GM12878 (cell line): ENCODE measurements around the gene ACSF3. TPM values are rescaled to one million over a fixed set of nuclear protein-coding genes. Genes with fewer than 3 reads are reported as not detected.
A peak's percentile ranks its signal among the peaks of the same experiment; 100 is the strongest.

ENCODE experiments used
- BHLHE40 ChIP-seq, 2 experiments: fragments of 450-650 bp in 1 of 2; IDR thresholded peaks; 2 replicates each; pipeline ENCODE4 v1.6.1; 2011 to 2017; ENCODE audit warnings: low read depth in 2 of 2, borderline replicate concordance in 1 of 2, improper control_type of control experiment in 1 of 2, low read length in 1 of 2, mild to moderate bottlenecking in 1 of 2
- EGR1 ChIP-seq, 2 experiments: IDR thresholded peaks; 1 replicate in 1 of 2; 2 replicates in 1 of 2; pipeline ENCODE4 v1.6.1; 2011 to 2012; ENCODE audit warnings: low read depth in 2 of 2, low read length in 2 of 2, borderline replicate concordance in 1 of 2, mild to moderate bottlenecking in 1 of 2, moderate library complexity in 1 of 2
- MEF2B ChIP-seq: fragments of 450-650 bp; IDR thresholded peaks from 2 replicates; pipeline ENCODE4 v1.6.1; 2018; ENCODE audit warnings: mild to moderate bottlenecking, moderate library complexity; ENCODE audit not compliant: partially characterized antibody, poor library complexity, severe bottlenecking
- polyA plus RNA-seq, 11 experiments: library from polyadenylated mRNA; depleted of rRNA in 4 of 11; unstranded in 6 of 11; stranded (reverse) in 5 of 11; fragments of >200 nt; fragmentation: Nextera tagmentation in 4 of 11; fragmentation: Illumina TruSeq in 1 of 11; extraction: Ambion mirVana in 4 of 11; extraction: Trizol in 1 of 11; gene quantifications; 1 replicate in 1 of 11; 2 replicates in 10 of 11; pipeline versions ENCODE4 v1.2.1 to v1.2.3, GENCODE V29; 2011 to 2016; ENCODE audit warnings: inconsistent platforms in 2 of 11, missing spikeins in 2 of 11, low read depth in 1 of 11
- total RNA-seq, 4 experiments: library from RNA; depleted of rRNA in 3 of 4; stranded (reverse); fragments of >200 nt in 3 of 4; fragmentation: Illumina TruSeq in 1 of 4; extraction: Trizol in 1 of 4; gene quantifications; 2 replicates each; pipeline versions ENCODE4 v1.2.1 to v1.2.3, GENCODE V29; 2013 to 2021
- TF ChIP-seq, protein P1 (sequence below): fragments of 450-650 bp; formaldehyde crosslinking; IDR thresholded peaks from 2 replicates; pipeline ENCODE4 v1.4.0; 2020; ENCODE audit warnings: mild to moderate bottlenecking, moderate library complexity
- TF ChIP-seq, protein P2 (sequence below): fragments of 450-650 bp; IDR thresholded peaks from 2 replicates; pipeline ENCODE4 v1.6.1; 2017; ENCODE audit warnings: mild to moderate bottlenecking, moderate library complexity

Gene ACSF3
- total and polyA plus RNA-seq, 10 of the 15 experiments (the other 5 are each of a cell fraction or from before 2014, with no cell fraction given) = 1.0 to 44.4 (median 25.8) TPM

DNA sequence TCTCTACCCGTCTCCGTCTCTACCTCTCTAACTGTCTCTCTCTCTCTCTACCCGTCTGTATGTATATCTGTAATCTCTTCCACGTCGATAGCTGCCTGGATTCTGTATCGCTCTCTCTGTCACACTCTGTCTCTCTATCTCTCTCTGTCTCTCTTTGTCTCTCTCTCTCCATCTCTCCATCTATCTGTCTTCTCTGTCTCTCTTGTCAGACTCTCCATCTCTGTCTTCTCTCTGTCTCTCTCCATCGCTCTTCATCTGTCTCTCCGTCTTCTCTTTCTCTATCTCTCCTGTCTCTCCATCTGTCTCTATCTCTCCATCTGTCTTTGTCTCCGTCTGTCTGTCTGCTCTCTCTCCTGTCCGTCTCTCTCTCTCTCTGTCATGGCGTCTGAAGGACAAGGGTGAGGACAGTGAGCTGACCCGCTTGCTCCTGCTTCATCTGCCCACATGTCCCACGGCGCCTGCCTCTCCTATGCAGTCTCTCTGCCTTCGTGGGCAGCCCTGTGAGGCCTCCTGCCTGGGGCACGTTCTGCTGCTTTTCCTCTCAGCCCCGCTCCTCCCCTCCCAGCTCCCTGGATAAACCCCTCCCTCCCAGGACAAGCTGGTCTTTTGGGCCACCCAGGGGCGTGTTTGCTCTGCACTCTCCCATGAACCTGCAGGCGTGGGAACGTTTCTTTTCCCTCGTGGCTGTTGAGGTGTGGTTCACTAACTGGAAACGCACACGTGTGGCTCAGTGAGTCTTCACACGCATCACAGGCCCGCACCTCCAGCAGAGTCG lies 18.9 kb downstream of the ACSF3 start (continued):
- TF ChIP-seq, protein P1, sequence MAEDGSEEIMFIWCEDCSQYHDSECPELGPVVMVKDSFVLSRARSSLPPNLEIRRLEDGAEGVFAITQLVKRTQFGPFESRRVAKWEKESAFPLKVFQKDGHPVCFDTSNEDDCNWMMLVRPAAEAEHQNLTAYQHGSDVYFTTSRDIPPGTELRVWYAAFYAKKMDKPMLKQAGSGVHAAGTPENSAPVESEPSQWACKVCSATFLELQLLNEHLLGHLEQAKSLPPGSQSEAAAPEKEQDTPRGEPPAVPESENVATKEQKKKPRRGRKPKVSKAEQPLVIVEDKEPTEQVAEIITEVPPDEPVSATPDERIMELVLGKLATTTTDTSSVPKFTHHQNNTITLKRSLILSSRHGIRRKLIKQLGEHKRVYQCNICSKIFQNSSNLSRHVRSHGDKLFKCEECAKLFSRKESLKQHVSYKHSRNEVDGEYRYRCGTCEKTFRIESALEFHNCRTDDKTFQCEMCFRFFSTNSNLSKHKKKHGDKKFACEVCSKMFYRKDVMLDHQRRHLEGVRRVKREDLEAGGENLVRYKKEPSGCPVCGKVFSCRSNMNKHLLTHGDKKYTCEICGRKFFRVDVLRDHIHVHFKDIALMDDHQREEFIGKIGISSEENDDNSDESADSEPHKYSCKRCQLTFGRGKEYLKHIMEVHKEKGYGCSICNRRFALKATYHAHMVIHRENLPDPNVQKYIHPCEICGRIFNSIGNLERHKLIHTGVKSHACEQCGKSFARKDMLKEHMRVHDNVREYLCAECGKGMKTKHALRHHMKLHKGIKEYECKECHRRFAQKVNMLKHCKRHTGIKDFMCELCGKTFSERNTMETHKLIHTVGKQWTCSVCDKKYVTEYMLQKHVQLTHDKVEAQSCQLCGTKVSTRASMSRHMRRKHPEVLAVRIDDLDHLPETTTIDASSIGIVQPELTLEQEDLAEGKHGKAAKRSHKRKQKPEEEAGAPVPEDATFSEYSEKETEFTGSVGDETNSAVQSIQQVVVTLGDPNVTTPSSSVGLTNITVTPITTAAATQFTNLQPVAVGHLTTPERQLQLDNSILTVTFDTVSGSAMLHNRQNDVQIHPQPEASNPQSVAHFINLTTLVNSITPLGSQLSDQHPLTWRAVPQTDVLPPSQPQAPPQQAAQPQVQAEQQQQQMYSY (CRISPR knock-in tag) = no peak
- TF ChIP-seq, protein P2, sequence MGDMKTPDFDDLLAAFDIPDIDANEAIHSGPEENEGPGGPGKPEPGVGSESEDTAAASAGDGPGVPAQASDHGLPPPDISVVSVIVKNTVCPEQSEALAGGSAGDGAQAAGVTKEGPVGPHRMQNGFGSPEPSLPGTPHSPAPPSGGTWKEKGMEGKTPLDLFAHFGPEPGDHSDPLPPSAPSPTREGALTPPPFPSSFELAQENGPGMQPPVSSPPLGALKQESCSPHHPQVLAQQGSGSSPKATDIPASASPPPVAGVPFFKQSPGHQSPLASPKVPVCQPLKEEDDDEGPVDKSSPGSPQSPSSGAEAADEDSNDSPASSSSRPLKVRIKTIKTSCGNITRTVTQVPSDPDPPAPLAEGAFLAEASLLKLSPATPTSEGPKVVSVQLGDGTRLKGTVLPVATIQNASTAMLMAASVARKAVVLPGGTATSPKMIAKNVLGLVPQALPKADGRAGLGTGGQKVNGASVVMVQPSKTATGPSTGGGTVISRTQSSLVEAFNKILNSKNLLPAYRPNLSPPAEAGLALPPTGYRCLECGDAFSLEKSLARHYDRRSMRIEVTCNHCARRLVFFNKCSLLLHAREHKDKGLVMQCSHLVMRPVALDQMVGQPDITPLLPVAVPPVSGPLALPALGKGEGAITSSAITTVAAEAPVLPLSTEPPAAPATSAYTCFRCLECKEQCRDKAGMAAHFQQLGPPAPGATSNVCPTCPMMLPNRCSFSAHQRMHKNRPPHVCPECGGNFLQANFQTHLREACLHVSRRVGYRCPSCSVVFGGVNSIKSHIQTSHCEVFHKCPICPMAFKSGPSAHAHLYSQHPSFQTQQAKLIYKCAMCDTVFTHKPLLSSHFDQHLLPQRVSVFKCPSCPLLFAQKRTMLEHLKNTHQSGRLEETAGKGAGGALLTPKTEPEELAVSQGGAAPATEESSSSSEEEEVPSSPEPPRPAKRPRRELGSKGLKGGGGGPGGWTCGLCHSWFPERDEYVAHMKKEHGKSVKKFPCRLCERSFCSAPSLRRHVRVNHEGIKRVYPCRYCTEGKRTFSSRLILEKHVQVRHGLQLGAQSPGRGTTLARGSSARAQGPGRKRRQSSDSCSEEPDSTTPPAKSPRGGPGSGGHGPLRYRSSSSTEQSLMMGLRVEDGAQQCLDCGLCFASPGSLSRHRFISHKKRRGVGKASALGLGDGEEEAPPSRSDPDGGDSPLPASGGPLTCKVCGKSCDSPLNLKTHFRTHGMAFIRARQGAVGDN = 0 out of 2 replicates have a peak, but pooled peaks have one; percentile 34
- TF ChIP-seq EGR1 (IDR thresholded peaks at IDR 0.05; ENCODE audit: borderline replicate concordance in 1 of 2, low read depth in 2 of 2, low read length in 2 of 2) = 0 out of 3 replicates have a peak, but pooled peaks of 1 of the 2 experiments have one; percentile 18
- TF ChIP-seq MEF2B = peak; percentile 67
- peak in 1 of 2 experiments; percentile 33; a peak in 1 of 4 replicates for TF ChIP-seq BHLHE40 (IDR thresholded peaks at IDR 0.05; ENCODE audit: borderline replicate concordance in 1 of 2, low read depth in 2 of 2, low read length in 1 of 2)
